Colonic mucosa (tissue), 4 donors: Measurements from ENCODE around the gene UGT1A7. TPM values are rescaled to one million over a fixed set of nuclear protein-coding genes. Genes with fewer than 3 reads are reported as not detected.
A peak's percentile ranks its signal among the peaks of the same experiment; 100 is the strongest.

Experiments
- DNase-seq: peaks from one replicate; pipeline ENCODE4 v3.0.0-alpha.2; 2020
- H3K27ac ChIP-seq: fragments of 200-600 bp; one replicate; pipeline ENCODE4 v1.8.0; 2021
- H3K27me3 ChIP-seq: fragments of 200-600 bp; one replicate; pipeline ENCODE4 v1.8.0; 2021
- H3K36me3 ChIP-seq: fragments of 200-600 bp; one replicate; pipeline ENCODE4 v1.8.0; 2021
- H3K4me1 ChIP-seq: fragments of 200-600 bp; one replicate; pipeline ENCODE4 v1.8.0; 2021; ENCODE audit warnings: mild to moderate bottlenecking
- H3K4me3 ChIP-seq: fragments of 200-600 bp; one replicate; pipeline ENCODE4 v1.8.0; 2021
- H3K9ac ChIP-seq, 2 donors: one replicate each; pipeline ENCODE4 v1.7.0; 2013; ENCODE audit warnings: control low read depth in 2 of 2, low read depth in 2 of 2, low read length in 2 of 2
- H3K9me3 ChIP-seq: fragments of 200-600 bp; one replicate; pipeline ENCODE4 v1.8.0; 2021
- CTCF ChIP-seq: fragments of 200-600 bp; IDR thresholded peaks from one replicate; pipeline ENCODE4 v1.8.0; 2022; ENCODE audit warnings: antibody characterized with exemption, mild to moderate bottlenecking
- intact Hi-C: fragments of 100-400 bp; cut with DNase I; formaldehyde crosslinking; loops from one replicate; pipeline ENCODE4 v1.14.1; 2022
- total RNA-seq, 2 donors: library from RNA; stranded (reverse); fragmentation: NEBNext Ultra II Directional in 1 of 2; extraction: Animal tissue kit (Norgen Biotek cat#: 25700) in 1 of 2; gene quantifications; one replicate each; pipeline ENCODE4 v1.2.1, GENCODE V29; 2021
- donor health status: healthy.
- donor health status: DM: no; HTN: no; CAD: no.
- donor health status: DM: no; HTN: no; CAD: no.

UGT1A7 gene
- total RNA-seq, 2 donors from 2014 or later, result 3.1 TPM

- peak; percentile 12 for DNase-seq
- Histone ChIP-seq H3K4me1 (no peaks in the 10 kb centered on the region), H3K27ac (no peak overlapping the region), H3K27me3 (no peaks in the 10 kb centered on the region), H3K9me3 (no peaks in the 10 kb centered on the region), H3K4me3 (no peak overlapping the region), H3K9ac (no peak overlapping the region), H3K36me3 (no peaks in the 10 kb centered on the region)
- intact Hi-C loops, result no loop called here
- no peak for TF ChIP-seq CTCF
Measured at GRCh38 chr2:233802132-233802815, 120.6 kb downstream of the UGT1A7 start.

GRCh38 chr2:233803292-233803911 is 121.7 kb downstream of the UGT1A7 start:
- peak; percentile 6 for DNase-seq
- TF ChIP-seq CTCF, result no peak
- no peak overlapping the region for H3K9ac ChIP-seq

DNA sequence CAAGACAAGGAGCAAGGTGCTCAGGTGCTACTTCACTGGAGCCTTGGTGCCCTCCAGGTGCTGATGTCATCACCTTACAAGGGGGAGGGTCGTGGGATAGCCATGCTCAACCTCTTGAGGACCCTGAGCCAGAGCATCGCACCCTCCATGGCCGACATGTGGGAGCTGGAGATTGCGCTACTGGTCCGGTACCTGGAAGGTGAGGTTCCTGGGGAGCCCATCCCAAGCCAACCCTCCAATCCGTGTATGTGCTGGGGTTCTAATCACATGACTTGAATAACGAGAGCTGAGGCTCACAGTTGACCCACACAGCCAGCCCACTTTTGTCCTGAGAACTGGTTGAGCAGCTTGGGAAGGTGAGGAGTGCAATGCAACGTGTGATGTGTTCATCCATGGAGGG is 122.3 kb downstream of the UGT1A7 start:
- intact Hi-C loops, result no loop called here
- DNase-seq, result peak; percentile 5
- H3K27ac ChIP-seq, result no peak overlapping the region
- H3K4me1 ChIP-seq, result no peaks in the 10 kb centered on the region
- H3K27me3 ChIP-seq, result no peaks in the 10 kb centered on the region
- no peaks in the 10 kb centered on the region for H3K36me3 ChIP-seq
- H3K9ac ChIP-seq, result no peak overlapping the region
- H3K4me3 ChIP-seq, result no peak overlapping the region
- no peaks in the 10 kb centered on the region for H3K9me3 ChIP-seq
- no peak for TF ChIP-seq CTCF

More at GRCh38 chr2:233803292-233803911, 121.7 kb downstream of the UGT1A7 start:
- Histone ChIP-seq H3K27me3 (no peaks in the 10 kb centered on the region), H3K9me3 (no peaks in the 10 kb centered on the region), H3K36me3 (no peaks in the 10 kb centered on the region), H3K4me1 (no peaks in the 10 kb centered on the region), H3K4me3 (no peak overlapping the region), H3K27ac (no peak overlapping the region)
- intact Hi-C loops, result no loop called here

DNA sequence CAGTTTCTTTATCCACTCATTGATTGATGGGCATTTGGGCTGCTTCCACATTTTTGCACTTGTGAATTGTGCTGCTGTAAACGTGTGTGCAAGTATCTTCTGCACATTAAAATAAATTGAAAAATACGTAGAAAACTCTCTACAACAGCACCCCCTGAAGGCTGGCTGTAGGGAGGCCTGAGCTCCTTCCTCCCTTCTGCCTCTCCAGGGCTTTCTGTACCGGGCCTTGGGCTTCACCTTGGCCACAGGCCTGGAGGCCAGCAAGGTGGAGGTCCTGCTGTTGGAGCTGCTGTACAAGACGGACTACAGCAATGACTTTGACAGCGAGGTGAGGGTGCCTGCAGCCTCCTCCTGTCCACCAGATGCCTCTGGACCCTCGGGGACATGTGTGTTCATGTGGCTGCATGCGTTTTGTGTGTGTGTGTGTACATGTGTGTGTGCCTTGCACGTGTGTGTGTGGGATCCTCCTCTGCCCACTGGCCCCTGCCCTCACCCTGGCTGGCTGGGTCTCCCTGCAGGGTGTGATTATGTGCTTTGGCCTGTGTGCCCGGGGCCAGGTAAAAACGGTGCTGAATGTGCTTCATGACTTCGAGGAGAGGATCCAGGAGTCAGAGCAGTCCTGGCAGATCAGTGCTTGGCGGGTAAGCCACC is 125.6 kb downstream of the UGT1A7 start:
- Histone ChIP-seq H3K27ac (no peak overlapping the region), H3K4me1 (no peaks in the 10 kb centered on the region), H3K9me3 (no peaks in the 10 kb centered on the region), H3K9ac (no peak overlapping the region), H3K27me3 (no peaks in the 10 kb centered on the region), H3K4me3 (no peak overlapping the region), H3K36me3 (no peaks in the 10 kb centered on the region)
- TF ChIP-seq CTCF, result no peak
- intact Hi-C loops, result no loop called here
- no peak for DNase-seq

- intact Hi-C loops, result no loop called here
- Histone ChIP-seq H3K9me3 (no peaks in the 10 kb centered on the region), H3K9ac (no peak overlapping the region), H3K4me3 (no peak overlapping the region), H3K36me3 (no peaks in the 10 kb centered on the region), H3K27ac (no peak overlapping the region), H3K27me3 (no peaks in the 10 kb centered on the region), H3K4me1 (no peaks in the 10 kb centered on the region)
- no peak for DNase-seq
- no peak for TF ChIP-seq CTCF
Measured at GRCh38 chr2:233807966-233808935, 126.5 kb downstream of the UGT1A7 start.
